CD4-positive, alpha-beta T cell treated with Interleukin-15 for 4 hours (primary cell): ENCODE measurements around the gene BAAT.

Experiments
- DNase-seq: peaks from one replicate; pipeline ENCODE4 v3.0.0-alpha.2; 2020; ENCODE audit warnings: low spot score

Gene BAAT

GRCh38 chr9:101312661-101313060 is 72.1 kb downstream of the BAAT start:
- no peak for DNase-seq

GRCh38 chr9:101311758-101312420 is 72.9 kb downstream of the BAAT start:
- peak; percentile 60 for DNase-seq

GRCh38 chr9:101311191-101311590 is 73.6 kb downstream of the BAAT start:
- DNase-seq, result no peak
